ENCODE data around the gene SUN2.

GRCh38 chr22:38733724-38734381 is 21.9 kb downstream of the SUN2 start:
- no peak for TF ChIP-seq CTCF (IDR thresholded peaks at IDR 0.05)
- TF ChIP-seq EP300 (IDR thresholded peaks at IDR 0.05), result no peak
